Measurements from ENCODE around the gene RBM24. TPM values are rescaled to one million over a fixed set of nuclear protein-coding genes. Genes with fewer than 3 reads are reported as not detected.

The RBM24 gene
- total and polyA plus RNA-seq, 10 of the 15 experiments (the other 5 are each of a cell fraction or from before 2014, with no cell fraction given) = 0.08 to 0.09 (median 0.09) TPM; not detected in 7

DNA sequence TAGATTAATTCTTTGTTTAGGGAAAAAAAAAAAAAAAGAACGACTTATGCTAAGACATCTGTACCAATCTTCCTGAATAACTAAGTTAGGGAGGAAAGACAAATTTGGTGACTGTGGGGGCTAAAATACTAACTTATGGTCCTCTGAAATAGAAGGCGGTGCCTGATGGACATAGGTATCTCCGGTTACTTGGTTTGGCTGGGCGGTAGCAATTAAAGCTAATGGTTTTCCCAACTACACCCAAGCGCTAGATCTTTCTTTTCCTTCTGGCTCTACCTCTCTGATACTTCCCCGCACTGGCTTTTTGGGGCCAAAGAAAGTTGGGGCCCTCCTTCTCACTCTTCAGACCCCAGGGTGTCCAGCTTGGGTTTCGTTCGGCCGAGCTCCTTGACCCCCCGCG is 1.0 kb upstream of the RBM24 start:
- FAIRE-seq = no peak
- Histone ChIP-seq H3K4me1 (ENCODE audit: control insufficient read depth, insufficient read depth, low read length) (no peaks in the 10 kb centered on the region), H3K27ac (ENCODE audit: control insufficient read depth, insufficient read depth) (no peak overlapping the region), H4K20me1 (ENCODE audit: control insufficient read depth, insufficient read depth) (no peaks in the 10 kb centered on the region), H2AFZ (ENCODE audit: control insufficient read depth, low read depth, low read length) (no peak overlapping the region), H3K27me3 (replicated peaks in 1 of 2; ENCODE audit: control insufficient read depth in 2 of 2, insufficient read depth in 2 of 2, low read length in 1 of 2) (peaks cover 3% of the 10 kb centered on the region in 2 experiments; a peak in 3 of 4 replicates), H3K79me2 (ENCODE audit: control insufficient read depth, insufficient read depth, low read length) (no peaks in the 10 kb centered on the region), H3K9me3 (replicated peaks; ENCODE audit: control insufficient read depth, insufficient read depth, low read length) (no peaks in the 10 kb centered on the region; the same call in 2 of the 3 replicates), H3K36me3 (ENCODE audit: control insufficient read depth in 2 of 2, insufficient read depth in 2 of 2, low read length in 1 of 2) (no peaks in the 10 kb centered on the region), H3K4me3 (no peak overlapping the region), H3K9ac (ENCODE audit: control insufficient read depth, insufficient read depth, low read length) (no peak overlapping the region), H3K4me2 (ENCODE audit: control insufficient read depth, insufficient read depth) (no peak overlapping the region)
- no peak for ATAC-seq
- TF ChIP-seq ZNF207 (IDR thresholded peaks at IDR 0.05; ENCODE audit: borderline replicate concordance) (no peak), JUNB (IDR thresholded peaks at IDR 0.05) (no peak), ZNF274 (IDR thresholded peaks at IDR 0.05; ENCODE audit: insufficient read depth, insufficient read length) (no peak), KLF5 (IDR thresholded peaks at IDR 0.05; ENCODE audit: partially characterized antibody) (no peak), CBX5 (IDR thresholded peaks at IDR 0.05; ENCODE audit: low read depth) (no peak), DPF2 (IDR thresholded peaks at IDR 0.05) (no peak), HDGF (IDR thresholded peaks at IDR 0.05) (no peak), TCF7 (IDR thresholded peaks at IDR 0.05; ENCODE audit: borderline replicate concordance) (no peak), ZBED1 (IDR thresholded peaks at IDR 0.05; ENCODE audit: borderline replicate concordance) (no peak), CBFB (IDR thresholded peaks at IDR 0.05; ENCODE audit: low read depth) (no peak), HDAC2 (IDR thresholded peaks at IDR 0.05) (no peak), RCOR1 (conservative IDR thresholded peaks at IDR 0.05; ENCODE audit: low read depth, low read length) (no peak), TBL1XR1 (IDR thresholded peaks at IDR 0.05; ENCODE audit: low read depth, low read length) (no peak), RAD21 (IDR thresholded peaks at IDR 0.05; ENCODE audit: insufficient read depth, low read depth, low read length) (no peak), IKZF1 (conservative IDR thresholded peaks at IDR 0.05) (no peak), RFX5 (IDR thresholded peaks at IDR 0.05; ENCODE audit: low read depth, low read length) (no peak), BCL11A (IDR thresholded peaks at IDR 0.05; ENCODE audit: low read depth, low read length) (no peak)
- TF ChIP-seq, protein P1, sequence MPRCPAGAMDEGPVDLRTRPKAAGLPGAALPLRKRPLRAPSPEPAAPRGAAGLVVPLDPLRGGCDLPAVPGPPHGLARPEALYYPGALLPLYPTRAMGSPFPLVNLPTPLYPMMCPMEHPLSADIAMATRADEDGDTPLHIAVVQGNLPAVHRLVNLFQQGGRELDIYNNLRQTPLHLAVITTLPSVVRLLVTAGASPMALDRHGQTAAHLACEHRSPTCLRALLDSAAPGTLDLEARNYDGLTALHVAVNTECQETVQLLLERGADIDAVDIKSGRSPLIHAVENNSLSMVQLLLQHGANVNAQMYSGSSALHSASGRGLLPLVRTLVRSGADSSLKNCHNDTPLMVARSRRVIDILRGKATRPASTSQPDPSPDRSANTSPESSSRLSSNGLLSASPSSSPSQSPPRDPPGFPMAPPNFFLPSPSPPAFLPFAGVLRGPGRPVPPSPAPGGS (IDR thresholded peaks at IDR 0.05; ENCODE audit: borderline replicate concordance, insufficient read depth, low read depth, low read length, poor library complexity, severe bottlenecking) = no peak
- SMC1A ChIA-PET (ENCODE audit: uncharacterized antibody, unreplicated experiment) = no interaction called here
- no peak for DNase-seq (ENCODE audit: low read depth, low spot score)
- 67% methylated on average over 11 of the region's 11 CpGs for WGBS (ENCODE audit: insufficient coverage, insufficient replicate concordance, low lambda C conversion rate, missing lambda C conversion rate)
- POLR2A ChIA-PET = interaction anchor here (0.5 kb wide), 1 partner anchor 251 kb away, joined by 3 read pairs; no protein-coding TSS in a partner anchor
- intact Hi-C loops (cut with micrococcal nuclease; ENCODE audit: unreplicated experiment) (no loop called here), in situ Hi-C loops (cut with MboI) (no loop called here)
- CTCF ChIA-PET = no interaction called here
- RAD21 ChIA-PET (ENCODE audit: unreplicated experiment) = no interaction called here
- BruUV-seq (replicated peaks) = no TSS peak

All from GM12878 (cell line).